Natural killer cell (primary cell): ENCODE results near the gene TUBA1C. TPM values are rescaled to one million over a fixed set of nuclear protein-coding genes. Genes with fewer than 3 reads are reported as not detected.

Experiments used
- ATAC-seq, 3 donors: fragments of 150-1000 bp in 2 of 3; fragments of 200-7000 bp in 1 of 3; cut with Tn5 transposase; 1 replicate in 1 of 3; 2 replicates in 2 of 3; pipeline ENCODE4 v1.10.0; 2021; ENCODE audit warnings: mild to moderate bottlenecking in 2 of 3, moderate library complexity in 2 of 3
- DNase-seq, 2 donors: peaks; one replicate each; pipeline versions ENCODE4 v3.0.0 to v3.0.0-alpha.2; 2013 to 2021; ENCODE audit warnings: mixed read lengths in 1 of 2
- H3K27ac ChIP-seq: one replicate; pipeline ENCODE4 v1.5.1; 2013; ENCODE audit warnings: mild to moderate bottlenecking, low read length
- H3K27me3 ChIP-seq: one replicate; pipeline ENCODE4 v1.6.1; 2013; ENCODE audit warnings: low read length; ENCODE audit not compliant: control insufficient read depth, insufficient read depth
- H3K36me3 ChIP-seq: one replicate; pipeline ENCODE4 v1.6.1; 2013; ENCODE audit warnings: low read length; ENCODE audit not compliant: control insufficient read depth, insufficient read depth
- H3K4me1 ChIP-seq: one replicate; pipeline ENCODE4 v1.6.1; 2013; ENCODE audit warnings: low read length; ENCODE audit not compliant: control insufficient read depth, insufficient read depth
- H3K4me3 ChIP-seq: one replicate; pipeline ENCODE4 v1.5.1; 2013; ENCODE audit warnings: low read length
- H3K9me3 ChIP-seq: one replicate; pipeline ENCODE4 v1.6.1; 2013; ENCODE audit warnings: low read length; ENCODE audit not compliant: control insufficient read depth, insufficient read depth
- H3K27ac Mint-ChIP-seq, 2 donors: one replicate each; pipeline ENCODE4 v1.8.0; 2022; ENCODE audit warnings: mild to moderate bottlenecking in 2 of 2, mixed read lengths in 2 of 2, moderate library complexity in 1 of 2
- H3K27me3 Mint-ChIP-seq, 2 donors: one replicate each; pipeline ENCODE4 v1.8.0; 2022; ENCODE audit warnings: low read depth in 2 of 2, mixed read lengths in 2 of 2
- H3K36me3 Mint-ChIP-seq: one replicate; pipeline ENCODE4 v1.8.0; 2022; ENCODE audit warnings: mixed read lengths
- H3K4me1 Mint-ChIP-seq, 2 donors: one replicate each; pipeline ENCODE4 v1.8.0; 2022; ENCODE audit warnings: mixed read lengths in 2 of 2
- H3K4me3 Mint-ChIP-seq: one replicate; pipeline ENCODE4 v1.8.0; 2022; ENCODE audit warnings: mild to moderate bottlenecking, moderate library complexity, mixed read lengths
- H3K9me3 Mint-ChIP-seq, 2 donors: one replicate each; pipeline ENCODE4 v1.8.0; 2022; ENCODE audit warnings: mixed read lengths in 2 of 2
- CTCF ChIP-seq: fragments of 200-600 bp; IDR thresholded peaks from one replicate; pipeline ENCODE4 v1.8.0; 2022; ENCODE audit warnings: antibody characterized with exemption
- WGBS: methylation state at CpG from one replicate; pipeline ENCODE4 v1.1.7; 2013; ENCODE audit warnings: missing lambda C conversion rate; ENCODE audit not compliant: insufficient coverage; 5-methylcytosine and 5-hydroxymethylcytosine counted together
- intact Hi-C: fragments of 100-400 bp; cut with micrococcal nuclease; formaldehyde crosslinking; loops from one replicate; pipeline ENCODE4 v1.14.2; 2022
- total RNA-seq, 4 donors: library from RNA; stranded (reverse); fragments of 120-200 nt in 1 of 4; gene quantifications; one replicate each; pipeline versions ENCODE4 v1.2.3 to v1.2.4, GENCODE V29; 2013 to 2022

Gene TUBA1C
- total RNA-seq, 3 donors from 2014 or later (not counting 1 experiment from before 2014, with no cell fraction given) = 19.0 to 39.6 (median 24.9) TPM

GRCh38 chr12:49259452-49259851 is 5.4 kb upstream of the TUBA1C start:
- H3K27ac Mint-ChIP-seq = no peak overlapping the region
- Histone ChIP-seq H3K27me3 (no peaks in the 10 kb centered on the region), H3K27ac (no peak overlapping the region), H3K4me1 (peaks cover 6% of the 10 kb centered on the region), H3K4me3 (no peak overlapping the region), H3K9me3 (no peaks in the 10 kb centered on the region), H3K36me3 (no peaks in the 10 kb centered on the region)
- WGBS = 100% methylated on average over 2 of the region's 4 CpGs
- H3K4me3 Mint-ChIP-seq = no peak overlapping the region
- H3K36me3 Mint-ChIP-seq = no peaks in the 10 kb centered on the region
- H3K9me3 Mint-ChIP-seq = no peaks in the 10 kb centered on the region
- ATAC-seq (no peak), DNase-seq (no peak)
- H3K27me3 Mint-ChIP-seq = no peaks in the 10 kb centered on the region
- intact Hi-C loops = no loop called here
- TF ChIP-seq CTCF = no peak
- peaks cover 6 to 8% of the 10 kb centered on the region in 2 donors for H3K4me1 Mint-ChIP-seq

- Mint-ChIP-seq H3K9me3 (no peaks in the 10 kb centered on the region), H3K27ac (no peak overlapping the region), H3K27me3 (no peaks in the 10 kb centered on the region), H3K4me1 (peaks cover 9 to 15% of the 10 kb centered on the region in 2 donors), H3K4me3 (no peak overlapping the region), H3K36me3 (no peaks in the 10 kb centered on the region)
- H3K27me3 ChIP-seq = no peaks in the 10 kb centered on the region
- no peaks in the 10 kb centered on the region for H3K36me3 ChIP-seq
- DNase-seq (no peak), ATAC-seq (no peak)
- peaks cover 7% of the 10 kb centered on the region for H3K4me1 ChIP-seq
- intact Hi-C loops = no loop called here
- H3K9me3 ChIP-seq = no peaks in the 10 kb centered on the region
- WGBS = 72% methylated on average over 3 of the region's 3 CpGs
- TF ChIP-seq CTCF = no peak
- no peak overlapping the region for H3K27ac ChIP-seq
- no peak overlapping the region for H3K4me3 ChIP-seq
Measured at GRCh38 chr12:49260166-49260565, 4.7 kb upstream of the TUBA1C start.

GRCh38 chr12:49260571-49261363 is 4.1 kb upstream of the TUBA1C start:
- Histone ChIP-seq H3K27ac (no peak overlapping the region), H3K4me1 (peaks cover 13% of the 10 kb centered on the region), H3K4me3 (no peak overlapping the region), H3K36me3 (no peaks in the 10 kb centered on the region), H3K9me3 (no peaks in the 10 kb centered on the region), H3K27me3 (no peaks in the 10 kb centered on the region)
- ATAC-seq (no peak), DNase-seq (no peak)
- TF ChIP-seq CTCF = no peak
- peaks cover 14 to 21% of the 10 kb centered on the region in 2 donors for H3K4me1 Mint-ChIP-seq
- no peak overlapping the region for H3K4me3 Mint-ChIP-seq
- H3K36me3 Mint-ChIP-seq = no peaks in the 10 kb centered on the region
- H3K27me3 Mint-ChIP-seq = no peaks in the 10 kb centered on the region
- WGBS = 97% methylated on average over 11 of the region's 11 CpGs
- intact Hi-C loops = no loop called here
- H3K27ac Mint-ChIP-seq = no peak overlapping the region
- no peaks in the 10 kb centered on the region for H3K9me3 Mint-ChIP-seq

- Mint-ChIP-seq H3K4me3 (no peak overlapping the region), H3K27me3 (no peaks in the 10 kb centered on the region), H3K27ac (no peak overlapping the region), H3K36me3 (no peaks in the 10 kb centered on the region), H3K4me1 (peaks cover 14 to 21% of the 10 kb centered on the region in 2 donors), H3K9me3 (no peaks in the 10 kb centered on the region)
- H3K4me1 ChIP-seq = peaks cover 21% of the 10 kb centered on the region
- intact Hi-C loops = no loop called here
- ATAC-seq (no peak), DNase-seq (no peak)
- TF ChIP-seq CTCF = no peak
- 100% methylated on average over 1 of the region's 2 CpGs for whole genome bisulfite sequencing
- no peaks in the 10 kb centered on the region for H3K9me3 ChIP-seq
- no peaks in the 10 kb centered on the region for H3K36me3 ChIP-seq
- no peak overlapping the region for H3K27ac ChIP-seq
- no peaks in the 10 kb centered on the region for H3K27me3 ChIP-seq
- H3K4me3 ChIP-seq = no peak overlapping the region
Measured at GRCh38 chr12:49261721-49262120, 3.2 kb upstream of the TUBA1C start.
